OCI-LY1 (cell line): ENCODE results near the gene CNPY2.
"Not testable (repeated sequence)": the region's sequence is repeated elsewhere in the genome, so short reads cannot be mapped to it uniquely, and the experiment has no call there.

Experiments
- H2AFZ ChIP-seq: fragments of 200-600 bp; sonication (generic), shearing (Covaris generic); 2 replicates; pipeline ENCODE4 v1.6.0; 2014; ENCODE audit warnings: antibody characterized with exemption, mild to moderate bottlenecking, low read length
- H3F3A ChIP-seq: fragments of 200-600 bp; sonication (generic), shearing (Covaris generic); 2 replicates; pipeline ENCODE4 v1.6.0; 2014; ENCODE audit warnings: mild to moderate bottlenecking, antibody characterized with exemption, low read length, moderate library complexity; ENCODE audit not compliant: insufficient read depth
- H3K27ac ChIP-seq: fragments of 200-600 bp; sonication (generic); 2 replicates; pipeline ENCODE4 v1.5.1; 2014; ENCODE audit warnings: low read length, mixed run types, mild to moderate bottlenecking, low read depth; ENCODE audit not compliant: poor library complexity, severe bottlenecking
- H3K27me3 ChIP-seq: fragments of 200-600 bp; sonication (generic); 2 replicates; pipeline ENCODE4 v1.6.0; 2014; ENCODE audit warnings: antibody characterized with exemption, mild to moderate bottlenecking, low read length, moderate library complexity; ENCODE audit not compliant: insufficient read depth
- H3K36me3 ChIP-seq: fragments of 200-600 bp; sonication (generic); 2 replicates; pipeline ENCODE4 v1.6.1; 2014; ENCODE audit warnings: mild to moderate bottlenecking, antibody characterized with exemption, low read length, moderate library complexity, mixed read lengths; ENCODE audit not compliant: insufficient read depth
- H3K4me1 ChIP-seq: fragments of 200-600 bp; sonication (generic); 2 replicates; pipeline ENCODE4 v1.5.1; 2014; ENCODE audit warnings: mild to moderate bottlenecking, low read length, moderate library complexity; ENCODE audit not compliant: insufficient read depth, severe bottlenecking
- H3K4me2 ChIP-seq: fragments of 200-600 bp; sonication (generic), shearing (Covaris generic); 2 replicates; pipeline ENCODE4 v1.6.1; 2014; ENCODE audit warnings: low read length
- H3K4me3 ChIP-seq: fragments of 200-600 bp; sonication (generic); 2 replicates; pipeline ENCODE4 v1.5.1; 2014; ENCODE audit warnings: low read length, low read depth, mild to moderate bottlenecking, mixed read lengths; ENCODE audit not compliant: poor library complexity, severe bottlenecking
- H3K79me2 ChIP-seq: fragments of 200-600 bp; shearing (Covaris generic); 2 replicates; pipeline ENCODE4 v1.6.1; 2016; ENCODE audit warnings: mixed run types, low read length, mixed read lengths; ENCODE audit not compliant: insufficient read depth
- H3K9ac ChIP-seq: fragments of 200-600 bp; sonication (generic), shearing (Covaris generic); 2 replicates; pipeline ENCODE4 v1.6.1; 2014; ENCODE audit warnings: mild to moderate bottlenecking, low read length, mixed read lengths
- H3K9me2 ChIP-seq: fragments of 200-600 bp; sonication (generic), shearing (Covaris generic); 2 replicates; pipeline ENCODE4 v1.6.1; 2014; ENCODE audit warnings: low read depth, mild to moderate bottlenecking, low read length, mixed read lengths
- H3K9me3 ChIP-seq: fragments of 200-600 bp; shearing (Covaris generic); 2 replicates; pipeline ENCODE4 v1.6.1; 2014; ENCODE audit warnings: low read length, mixed read lengths
- H4K20me1 ChIP-seq: fragments of 200-600 bp; sonication (generic), shearing (Covaris generic); 2 replicates; pipeline ENCODE4 v1.6.0; 2016; ENCODE audit warnings: mild to moderate bottlenecking, low read length; ENCODE audit not compliant: insufficient read depth
- EZH2 ChIP-seq: fragments of 200-600 bp; sonication (generic), shearing (Covaris generic); IDR thresholded peaks from 2 replicates; pipeline ENCODE4 v1.8.0; 2017; ENCODE audit warnings: borderline replicate concordance, mixed run types, mild to moderate bottlenecking, antibody characterized with exemption, low read length, moderate library complexity, mixed read lengths
- TF ChIP-seq, protein P1 (sequence below): fragments of 200-600 bp; sonication (generic), shearing (Covaris generic); IDR thresholded peaks from 2 replicates; pipeline ENCODE4 v1.5.1; 2017; ENCODE audit warnings: mild to moderate bottlenecking, antibody characterized with exemption, low read length, moderate library complexity, mixed read lengths

CNPY2 gene

GRCh38 chr12:56267443-56268071, 48.2 kb downstream of the CNPY2 start:
- Histone ChIP-seq H3K27me3 (no peaks in the 10 kb centered on the region), H3K27ac (peak overlapping the region; percentile 56)
- TF ChIP-seq, protein P1, sequence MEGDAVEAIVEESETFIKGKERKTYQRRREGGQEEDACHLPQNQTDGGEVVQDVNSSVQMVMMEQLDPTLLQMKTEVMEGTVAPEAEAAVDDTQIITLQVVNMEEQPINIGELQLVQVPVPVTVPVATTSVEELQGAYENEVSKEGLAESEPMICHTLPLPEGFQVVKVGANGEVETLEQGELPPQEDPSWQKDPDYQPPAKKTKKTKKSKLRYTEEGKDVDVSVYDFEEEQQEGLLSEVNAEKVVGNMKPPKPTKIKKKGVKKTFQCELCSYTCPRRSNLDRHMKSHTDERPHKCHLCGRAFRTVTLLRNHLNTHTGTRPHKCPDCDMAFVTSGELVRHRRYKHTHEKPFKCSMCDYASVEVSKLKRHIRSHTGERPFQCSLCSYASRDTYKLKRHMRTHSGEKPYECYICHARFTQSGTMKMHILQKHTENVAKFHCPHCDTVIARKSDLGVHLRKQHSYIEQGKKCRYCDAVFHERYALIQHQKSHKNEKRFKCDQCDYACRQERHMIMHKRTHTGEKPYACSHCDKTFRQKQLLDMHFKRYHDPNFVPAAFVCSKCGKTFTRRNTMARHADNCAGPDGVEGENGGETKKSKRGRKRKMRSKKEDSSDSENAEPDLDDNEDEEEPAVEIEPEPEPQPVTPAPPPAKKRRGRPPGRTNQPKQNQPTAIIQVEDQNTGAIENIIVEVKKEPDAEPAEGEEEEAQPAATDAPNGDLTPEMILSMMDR: no peak
- TF ChIP-seq EZH2: no peak

GRCh38 chr12:56266693-56267442, 48.9 kb downstream of the CNPY2 start, which contains the start of gene COQ10A:
Gene COQ10A (plus strand): TSS chr12:56266942. CDS start chr12:56267119, 177 bp downstream.
- H3K9me2 ChIP-seq: no peaks in the 10 kb centered on the region
- 0 out of 2 replicates have a peak within 1 kb of the TSS, but pooled peaks have one; percentile 28 for H2AFZ ChIP-seq
- peaks cover 19% of the 10 kb centered on the region; the same call in 1 of the 2 replicates for H3K36me3 ChIP-seq
- no peaks in the 10 kb centered on the region for H3K9me3 ChIP-seq
- no peaks in the 10 kb centered on the region for H3K79me2 ChIP-seq
- no peaks in the 10 kb centered on the region for H4K20me1 ChIP-seq
- no peaks in the 10 kb centered on the region for H3K27me3 ChIP-seq
- peaks cover 16% of the 10 kb centered on the region for H3K4me1 ChIP-seq
- H3K4me3 ChIP-seq: peak within 1 kb of the TSS; percentile 66
- peak within 1 kb of the TSS; percentile 64 for H3K9ac ChIP-seq
- H3K27ac ChIP-seq: peak within 1 kb of the TSS; percentile 64
- H3F3A ChIP-seq: peaks cover 3% of the 10 kb centered on the region; the same call in 1 of the 2 replicates
- H3K4me2 ChIP-seq: peak within 1 kb of the TSS; percentile 88
- no peak for TF ChIP-seq EZH2
- TF ChIP-seq, protein P1: peak; percentile 56

More at GRCh38 chr12:56267443-56268071, 48.2 kb downstream of the CNPY2 start:
- Histone ChIP-seq H3K4me1 (peaks cover 16% of the 10 kb centered on the region), H2AFZ (0 out of 2 replicates have a peak overlapping the region, but pooled peaks have one; percentile 28), H3K79me2 (no peaks in the 10 kb centered on the region), H3K9ac (peak overlapping the region; percentile 64), H3K4me3 (peak overlapping the region; percentile 66), H3K36me3 (peaks cover 26% of the 10 kb centered on the region; the same call in 1 of the 2 replicates), H4K20me1 (no peaks in the 10 kb centered on the region), H3K9me2 (no peaks in the 10 kb centered on the region), H3K4me2 (peak overlapping the region; percentile 88), H3F3A (peaks cover 3% of the 10 kb centered on the region; the same call in 1 of the 2 replicates), H3K9me3 (no peaks in the 10 kb centered on the region)

GRCh38 chr12:56266068-56266692, 49.6 kb downstream of the CNPY2 start:
- H3K9me3 ChIP-seq: not testable (repeated sequence)
- peaks cover 15% of the 10 kb centered on the region; the same call in 1 of the 2 replicates for H3K36me3 ChIP-seq
- peak overlapping the region; percentile 64 for H3K27ac ChIP-seq

GRCh38 chr12:56262955-56263354, 52.8 kb downstream of the CNPY2 start:
- not testable (repeated sequence) for H3K9ac ChIP-seq

More at GRCh38 chr12:56266068-56266692, 49.6 kb downstream of the CNPY2 start:
- H2AFZ ChIP-seq, H3F3A ChIP-seq, H3K27me3 ChIP-seq, H3K9me2 ChIP-seq, H3K79me2 ChIP-seq, H4K20me1 ChIP-seq: not testable (repeated sequence)
- Histone ChIP-seq H3K4me1 (peaks cover 16% of the 10 kb centered on the region), H3K4me2 (peak overlapping the region; percentile 88), H3K4me3 (peak overlapping the region; percentile 66), H3K9ac (peak overlapping the region; percentile 64)

More at GRCh38 chr12:56262955-56263354, 52.8 kb downstream of the CNPY2 start:
- H3K4me2 ChIP-seq, H3K36me3 ChIP-seq, H2AFZ ChIP-seq, H4K20me1 ChIP-seq, H3K9me3 ChIP-seq, H3K27me3 ChIP-seq, H3K27ac ChIP-seq, H3K79me2 ChIP-seq, H3K9me2 ChIP-seq, H3K4me3 ChIP-seq, H3F3A ChIP-seq: not testable (repeated sequence)
- peaks cover 20% of the 10 kb centered on the region for H3K4me1 ChIP-seq
